SKM-1 (cell line): ENCODE results near the gene IMPA2.
"Not testable (repeated sequence)": the region's sequence is repeated elsewhere in the genome, so short reads cannot be mapped to it uniquely, and the experiment has no call there.

Source experiments
- DNase-seq: peaks from one replicate; lab custom pipeline; 2025; ENCODE audit not compliant: unreplicated experiment; lab: John Stamatoyannopoulos, UW

Gene IMPA2

GRCh38 chr18:12067671-12068070 is 86.4 kb downstream of the IMPA2 start:
- DNase-seq = no peak

- not testable (repeated sequence) for DNase-seq
Observed at GRCh38 chr18:12068316-12068949, 87.1 kb downstream of the IMPA2 start.

GRCh38 chr18:12068950-12069320 is 87.6 kb downstream of the IMPA2 start:
- DNase-seq = no peak

- not testable (repeated sequence) for DNase-seq
Observed at GRCh38 chr18:12071066-12071465, 89.8 kb downstream of the IMPA2 start.

GRCh38 chr18:12072996-12073395 is 91.7 kb downstream of the IMPA2 start:
- DNase-seq = no peak

- DNase-seq = no peak
Observed at GRCh38 chr18:12074736-12075135, 93.4 kb downstream of the IMPA2 start.

GRCh38 chr18:12076424-12077140 is 95.3 kb downstream of the IMPA2 start:
- DNase-seq = no peak

- DNase-seq = not testable (repeated sequence)
Observed at GRCh38 chr18:12077994-12078393, 96.7 kb downstream of the IMPA2 start.

GRCh38 chr18:12079491-12080237 is 98.4 kb downstream of the IMPA2 start:
- DNase-seq = no peak
